ENCODE data around the gene HIVEP3.

GRCh38 chr1:41649396-41650027, 269.2 kb downstream of the HIVEP3 start:
- TF ChIP-seq CTCF (IDR thresholded peaks at IDR 0.05) = no peak
- no peak for TF ChIP-seq POLR2A (IDR thresholded peaks at IDR 0.05)
